CD14-positive monocyte (primary cell): ENCODE measurements around the gene TIFAB. TPM values are rescaled to one million over a fixed set of nuclear protein-coding genes. Genes with fewer than 3 reads are reported as not detected.

Source experiments
- DNase-seq, 3 donors: peaks; one replicate each; pipeline ENCODE4 v3.0.0-alpha.2; 2011 to 2022
- H2AFZ ChIP-seq: 2 replicates; pipeline ENCODE4 v1.6.0; 2012; ENCODE audit warnings: mild to moderate bottlenecking, low read depth, low read length, inconsistent platforms; ENCODE audit not compliant: insufficient read depth, poor library complexity, severe bottlenecking
- H3K27ac ChIP-seq, 2 donors: 1 replicate in 1 of 2; 2 replicates in 1 of 2; pipeline ENCODE4 v1.5.1; 2012 to 2013; ENCODE audit warnings: low read length in 2 of 2, control low read depth in 1 of 2, inconsistent platforms in 1 of 2, low read depth in 1 of 2, mild to moderate bottlenecking in 1 of 2
- H3K27me3 ChIP-seq, 2 donors: one replicate each; pipeline versions ENCODE4 v1.6.0 to v1.6.1; 2011 to 2013; ENCODE audit warnings: low read length in 2 of 2; ENCODE audit not compliant: control insufficient read depth in 2 of 2, insufficient read depth in 2 of 2
- H3K36me3 ChIP-seq, 2 donors: replicated peaks in 1 of 2; 1 replicate in 1 of 2; 2 replicates in 1 of 2; pipeline versions ENCODE4 v1.5.1 to v1.6.1; 2012 to 2013; ENCODE audit warnings: low read length in 2 of 2, control low read depth in 1 of 2, inconsistent platforms in 1 of 2, mild to moderate bottlenecking in 1 of 2; ENCODE audit not compliant: insufficient read depth in 2 of 2, control insufficient read depth in 1 of 2
- H3K4me1 ChIP-seq, 2 donors: 1 replicate in 1 of 2; 2 replicates in 1 of 2; pipeline versions ENCODE4 v1.5.1 to v1.6.1; 2012 to 2013; ENCODE audit warnings: low read length in 2 of 2, control low read depth in 1 of 2, inconsistent platforms in 1 of 2, mild to moderate bottlenecking in 1 of 2, moderate library complexity in 1 of 2; ENCODE audit not compliant: insufficient read depth in 2 of 2, control insufficient read depth in 1 of 2
- H3K4me2 ChIP-seq: replicated peaks from 2 replicates; pipeline ENCODE3; 2012; ENCODE audit warnings: low read length, moderate library complexity, mild to moderate bottlenecking; ENCODE audit not compliant: poor library complexity, severe bottlenecking; ENCODE audit errors: extremely low read depth
- H3K4me3 ChIP-seq, 3 experiments: fragments of 200-600 bp in 1 of 3; sonication (generic) in 1 of 3; replicated peaks in 1 of 3; 1 replicate in 2 of 3; 2 replicates in 1 of 3; pipeline ENCODE4 v1.5.1; 2011 to 2013; ENCODE audit warnings: low read length in 3 of 3, mild to moderate bottlenecking in 3 of 3, control low read depth in 2 of 3, low read depth in 2 of 3, inconsistent platforms in 1 of 3, moderate library complexity in 1 of 3
- H3K79me2 ChIP-seq: 2 replicates; pipeline ENCODE4 v1.6.0; 2012; ENCODE audit warnings: mild to moderate bottlenecking, control low read depth, inconsistent platforms, low read length, moderate library complexity; ENCODE audit not compliant: insufficient read depth
- H3K9ac ChIP-seq: 2 replicates; pipeline ENCODE4 v1.6.0; 2017; ENCODE audit warnings: low read length, mild to moderate bottlenecking; ENCODE audit not compliant: insufficient read depth, poor library complexity, severe bottlenecking
- H3K9me3 ChIP-seq, 2 donors: replicated peaks in 1 of 2; 1 replicate in 1 of 2; 2 replicates in 1 of 2; pipeline versions ENCODE4 v1.5.1 to v1.6.1; 2012 to 2013; ENCODE audit warnings: low read length in 2 of 2, control low read depth in 1 of 2; ENCODE audit not compliant: control insufficient read depth in 1 of 2, insufficient read depth in 1 of 2
- H4K20me1 ChIP-seq: 2 replicates; pipeline ENCODE4 v1.6.0; 2012; ENCODE audit warnings: mild to moderate bottlenecking, low read length, control low read depth, moderate library complexity; ENCODE audit not compliant: insufficient read depth
- H3K27ac Mint-ChIP-seq, 7 donors: one replicate each; pipeline ENCODE4 v1.8.0; 2020; ENCODE audit warnings: mild to moderate bottlenecking in 7 of 7, mixed read lengths in 7 of 7, moderate library complexity in 6 of 7, inconsistent platforms in 2 of 7
- H3K27me3 Mint-ChIP-seq, 3 donors: one replicate each; pipeline ENCODE4 v1.8.0; 2021 to 2022; ENCODE audit warnings: low read depth in 3 of 3, mild to moderate bottlenecking in 3 of 3, mixed read lengths in 3 of 3, moderate library complexity in 3 of 3, inconsistent platforms in 1 of 3
- H3K36me3 Mint-ChIP-seq, 2 donors: one replicate each; pipeline ENCODE4 v1.8.0; 2020; ENCODE audit warnings: mixed read lengths in 2 of 2, inconsistent platforms in 1 of 2, mild to moderate bottlenecking in 1 of 2
- H3K4me1 Mint-ChIP-seq: one replicate; pipeline ENCODE4 v1.8.0; 2020; ENCODE audit warnings: mild to moderate bottlenecking, mixed read lengths
- H3K4me3 Mint-ChIP-seq, 2 donors: one replicate each; pipeline ENCODE4 v1.8.0; 2020; ENCODE audit warnings: mild to moderate bottlenecking in 2 of 2, mixed read lengths in 2 of 2, moderate library complexity in 1 of 2
- H3K9me3 Mint-ChIP-seq, 7 donors: one replicate each; pipeline ENCODE4 v1.8.0; 2020 to 2022; ENCODE audit warnings: mixed read lengths in 7 of 7, mild to moderate bottlenecking in 6 of 7, moderate library complexity in 6 of 7, inconsistent platforms in 2 of 7
- WGBS: methylation state at CpG from one replicate; pipeline ENCODE4 v1.1.5; 2013; ENCODE audit warnings: missing lambda C conversion rate; ENCODE audit not compliant: insufficient coverage; 5-methylcytosine and 5-hydroxymethylcytosine counted together
- intact Hi-C, 2 donors: fragments of 100-400 bp; cut with micrococcal nuclease; formaldehyde crosslinking; loops; one replicate each; pipeline versions ENCODE4 v1.15.0 to v1.15.1; 2023
- polyA plus RNA-seq, 3 donors: library from polyadenylated mRNA; depleted of rRNA in 1 of 3; unstranded in 2 of 3; stranded (reverse) in 1 of 3; fragments of 300-500 nt in 2 of 3; fragments of >200 nt in 1 of 3; fragmentation: Illumina TruSeq in 2 of 3; gene quantifications; 1 replicate in 2 of 3; 2 replicates in 1 of 3; pipeline ENCODE4 v1.2.3, GENCODE V29; 2012 to 2021
- TF ChIP-seq, protein P1 (sequence below): fragments of 200-600 bp; IDR thresholded peaks from one replicate; pipeline ENCODE4 v1.8.0; 2022; ENCODE audit warnings: antibody characterized with exemption, mild to moderate bottlenecking

TIFAB gene
- polyA plus RNA-seq, 3 donors, result 0.29 to 0.71 (median 0.50) TPM

DNA sequence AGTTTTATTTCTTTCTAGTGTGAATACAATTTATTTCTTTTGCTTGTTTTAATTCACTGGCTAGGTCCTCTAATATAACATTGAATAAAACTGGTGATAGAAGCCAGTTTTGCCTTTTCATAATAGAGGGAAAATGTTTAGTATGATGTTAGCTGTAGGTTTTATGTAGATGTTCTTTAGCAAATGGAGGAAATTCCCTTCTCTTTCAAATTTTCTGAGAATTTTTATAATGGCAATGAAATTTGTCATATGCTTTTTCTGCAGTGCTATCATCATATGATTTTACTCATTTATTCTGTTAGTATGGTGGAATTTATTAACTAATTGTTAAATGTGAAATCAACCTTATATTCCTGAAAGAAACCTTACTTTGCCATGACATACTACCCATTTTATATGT is 35.1 kb downstream of the TIFAB start:
- H3K9ac ChIP-seq, result no peak overlapping the region
- DNase-seq, result no peak
- H3K27ac ChIP-seq, result no peak overlapping the region
- H3K27me3 ChIP-seq, result no peaks in the 10 kb centered on the region
- no peak overlapping the region for H3K4me3 Mint-ChIP-seq
- H3K79me2 ChIP-seq, result no peaks in the 10 kb centered on the region
- H3K36me3 Mint-ChIP-seq, result peaks cover 1 to 6% of the 10 kb centered on the region in 2 donors
- H3K4me2 ChIP-seq, result no peak overlapping the region
- H3K4me1 Mint-ChIP-seq, result no peaks in the 10 kb centered on the region
- TF ChIP-seq, protein P1, sequence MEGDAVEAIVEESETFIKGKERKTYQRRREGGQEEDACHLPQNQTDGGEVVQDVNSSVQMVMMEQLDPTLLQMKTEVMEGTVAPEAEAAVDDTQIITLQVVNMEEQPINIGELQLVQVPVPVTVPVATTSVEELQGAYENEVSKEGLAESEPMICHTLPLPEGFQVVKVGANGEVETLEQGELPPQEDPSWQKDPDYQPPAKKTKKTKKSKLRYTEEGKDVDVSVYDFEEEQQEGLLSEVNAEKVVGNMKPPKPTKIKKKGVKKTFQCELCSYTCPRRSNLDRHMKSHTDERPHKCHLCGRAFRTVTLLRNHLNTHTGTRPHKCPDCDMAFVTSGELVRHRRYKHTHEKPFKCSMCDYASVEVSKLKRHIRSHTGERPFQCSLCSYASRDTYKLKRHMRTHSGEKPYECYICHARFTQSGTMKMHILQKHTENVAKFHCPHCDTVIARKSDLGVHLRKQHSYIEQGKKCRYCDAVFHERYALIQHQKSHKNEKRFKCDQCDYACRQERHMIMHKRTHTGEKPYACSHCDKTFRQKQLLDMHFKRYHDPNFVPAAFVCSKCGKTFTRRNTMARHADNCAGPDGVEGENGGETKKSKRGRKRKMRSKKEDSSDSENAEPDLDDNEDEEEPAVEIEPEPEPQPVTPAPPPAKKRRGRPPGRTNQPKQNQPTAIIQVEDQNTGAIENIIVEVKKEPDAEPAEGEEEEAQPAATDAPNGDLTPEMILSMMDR, result no peak
- H3K9me3 Mint-ChIP-seq, result peaks cover 7 to 20% (median 10%) of the 10 kb centered on the region in 7 donors
- peaks cover 3 to 13% of the 10 kb centered on the region in 2 donors for H3K9me3 ChIP-seq
- intact Hi-C loops, result no loop called here
- H3K4me3 ChIP-seq, result no peak overlapping the region
- no peaks in the 10 kb centered on the region for H3K27me3 Mint-ChIP-seq
- no peak overlapping the region for H3K27ac Mint-ChIP-seq
- H3K36me3 ChIP-seq, result no peaks in the 10 kb centered on the region
- no peak overlapping the region for H2AFZ ChIP-seq
- H4K20me1 ChIP-seq, result no peaks in the 10 kb centered on the region
- H3K4me1 ChIP-seq, result no peaks in the 10 kb centered on the region

DNA sequence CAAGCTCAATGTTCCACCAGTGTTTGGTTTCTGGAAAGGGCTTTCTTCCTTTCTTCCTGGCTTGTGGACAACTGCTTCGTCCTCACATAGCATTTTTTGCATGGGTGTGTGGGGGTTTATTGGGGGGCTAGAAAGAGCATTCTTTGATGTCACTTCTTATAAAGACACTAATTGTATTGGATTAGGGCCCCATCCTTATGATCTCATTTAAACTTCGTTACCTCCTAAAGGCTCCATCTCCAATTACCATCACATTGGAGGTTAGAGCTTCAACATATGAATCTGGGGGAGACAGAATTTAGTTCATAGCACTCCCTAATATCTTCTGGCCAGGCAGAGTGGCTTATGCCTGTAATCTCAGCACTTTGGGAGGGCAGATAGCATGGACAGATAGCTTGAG is 47.1 kb downstream of the TIFAB start:
- no CpG with 5 or more reads among the region's 2 CpGs for WGBS
- intact Hi-C loops, result no loop called here

More for the DNA sequence above, 47.1 kb downstream of the TIFAB start:
- no peak overlapping the region for H3K9ac ChIP-seq
- H3K36me3 ChIP-seq, result no peaks in the 10 kb centered on the region
- Mint-ChIP-seq H3K27ac (no peak overlapping the region), H3K4me1 (peaks cover 10% of the 10 kb centered on the region), H3K4me3 (no peak overlapping the region), H3K9me3 (peaks cover 0 to 10% (median 5%) of the 10 kb centered on the region in 7 donors), H3K27me3 (no peaks in the 10 kb centered on the region), H3K36me3 (peaks cover 0 to 3% of the 10 kb centered on the region in 2 donors)
- DNase-seq, result no peak
- TF ChIP-seq, protein P1, result no peak
- H3K9me3 ChIP-seq, result no peaks in the 10 kb centered on the region
- no peak overlapping the region for H3K4me2 ChIP-seq
- H3K79me2 ChIP-seq, result peaks cover 13% of the 10 kb centered on the region
- H3K27me3 ChIP-seq, result no peaks in the 10 kb centered on the region
- H3K4me1 ChIP-seq, result peaks cover 8% of the 10 kb centered on the region in 2 donors
- no peak overlapping the region for H2AFZ ChIP-seq
- no peak overlapping the region for H3K4me3 ChIP-seq
- no peak overlapping the region for H3K27ac ChIP-seq
- H4K20me1 ChIP-seq, result no peaks in the 10 kb centered on the region
